Neural cell (in vitro differentiated cells): ENCODE measurements around the gene COMMD4. TPM values are rescaled to one million over a fixed set of nuclear protein-coding genes. Genes with fewer than 3 reads are reported as not detected.

Source experiments
- H2AFZ ChIP-seq: fragments of 200-600, 300-800 bp; sonication (generic), shearing (Covaris generic); 2 replicates; pipeline ENCODE4 v1.6.0; 2014; ENCODE audit warnings: low read depth, mild to moderate bottlenecking, antibody characterized with exemption, low read length, moderate library complexity
- H3F3A ChIP-seq: fragments of 200-600 bp; shearing (Covaris generic); 2 replicates; pipeline ENCODE4 v1.6.1; 2016; ENCODE audit warnings: mild to moderate bottlenecking, moderate library complexity, mixed read lengths, antibody characterized with exemption, low read length; ENCODE audit not compliant: insufficient read depth, poor library complexity, severe bottlenecking
- H3K27ac ChIP-seq: fragments of 200-600, 300-800 bp; sonication (generic), shearing (Covaris generic); 2 replicates; pipeline ENCODE4 v1.5.1; 2014; ENCODE audit warnings: mild to moderate bottlenecking, low read length, moderate library complexity
- H3K27me3 ChIP-seq: fragments of 300-800, 200-600 bp; sonication (generic), shearing (Covaris generic); 2 replicates; pipeline ENCODE4 v1.6.0; 2014; ENCODE audit warnings: mild to moderate bottlenecking, low read depth, low read length, moderate library complexity; ENCODE audit not compliant: insufficient read depth
- H3K36me3 ChIP-seq: fragments of 300-800, 200-600 bp; sonication (generic), shearing (Covaris generic); 2 replicates; pipeline ENCODE4 v1.5.1; 2014; ENCODE audit warnings: mild to moderate bottlenecking, antibody characterized with exemption, low read length, moderate library complexity; ENCODE audit not compliant: insufficient read depth
- H3K4me2 ChIP-seq: fragments of 300-800, 200-600 bp; sonication (generic), shearing (Covaris generic); 2 replicates; pipeline ENCODE4 v1.6.0; 2014; ENCODE audit warnings: mild to moderate bottlenecking, low read length
- H3K4me3 ChIP-seq: fragments of 300-800, 200-600 bp; sonication (generic), shearing (Covaris generic); 2 replicates; pipeline ENCODE4 v1.5.1; 2014; ENCODE audit warnings: mild to moderate bottlenecking, low read length, moderate library complexity
- H3K79me2 ChIP-seq: fragments of 200-600 bp; shearing (Covaris generic); replicated peaks from 2 replicates; pipeline ENCODE4 v1.6.0; 2014; ENCODE audit warnings: mild to moderate bottlenecking, low read length, moderate library complexity; ENCODE audit not compliant: insufficient read depth
- H3K9ac ChIP-seq: fragments of 300-800, 200-600 bp; sonication (generic), shearing (Covaris generic); 2 replicates; pipeline ENCODE4 v1.6.1; 2016; ENCODE audit warnings: mild to moderate bottlenecking, low read length, mixed read lengths
- H3K9me2 ChIP-seq: fragments of 200-600 bp; shearing (Covaris generic); 2 replicates; pipeline ENCODE4 v1.6.1; 2016; ENCODE audit warnings: mild to moderate bottlenecking, low read length, mixed read lengths; ENCODE audit not compliant: insufficient read depth
- H3K9me3 ChIP-seq: fragments of 200-600, 300-800 bp; sonication (generic), shearing (Covaris generic); 2 replicates; pipeline ENCODE4 v1.6.1; 2016; ENCODE audit warnings: mild to moderate bottlenecking, mixed run types, low read length, moderate library complexity, mixed read lengths
- H4K20me1 ChIP-seq: fragments of 200-600 bp; shearing (Covaris generic); 2 replicates; pipeline ENCODE4 v1.6.1; 2016; ENCODE audit warnings: mild to moderate bottlenecking, mixed run types; ENCODE audit not compliant: insufficient read depth
- EP300 ChIP-seq: fragments of 450-650 bp; conservative IDR thresholded peaks from 2 replicates; pipeline ENCODE4 v1.6.1; 2014; ENCODE audit warnings: antibody characterized with exemption, mild to moderate bottlenecking, moderate library complexity; ENCODE audit not compliant: poor library complexity, severe bottlenecking
- EZH2 ChIP-seq: fragments of 200-600, 300-800 bp; shearing (Covaris generic), sonication (generic); IDR thresholded peaks from 2 replicates; pipeline ENCODE4 v1.6.1; 2014; ENCODE audit warnings: antibody characterized with exemption, low read length, borderline replicate concordance, mild to moderate bottlenecking; ENCODE audit not compliant: insufficient read depth, poor library complexity, severe bottlenecking
- MXI1 ChIP-seq: fragments of 450-650 bp; conservative IDR thresholded peaks from 2 replicates; pipeline ENCODE4 v1.6.1; 2014; ENCODE audit warnings: antibody characterized with exemption, mild to moderate bottlenecking; ENCODE audit not compliant: poor library complexity, severe bottlenecking
- POLR2AphosphoS5 ChIP-seq: IDR thresholded peaks from 2 replicates; pipeline ENCODE4 v1.6.1; 2012
- RAD21 ChIP-seq: fragments of 450-650 bp; conservative IDR thresholded peaks from 2 replicates; pipeline ENCODE4 v1.6.1; 2014; ENCODE audit warnings: antibody characterized with exemption, mild to moderate bottlenecking, moderate library complexity
- SMC3 ChIP-seq: fragments of 450-650 bp; conservative IDR thresholded peaks from 2 replicates; pipeline ENCODE4 v1.6.1; 2014; ENCODE audit warnings: antibody characterized with exemption, mild to moderate bottlenecking, moderate library complexity; ENCODE audit not compliant: poor library complexity
- TAF1 ChIP-seq: IDR thresholded peaks from 2 replicates; pipeline ENCODE4 v1.6.1; 2012; ENCODE audit warnings: low read depth
- polyA plus RNA-seq: library from polyadenylated mRNA; depleted of rRNA; stranded (reverse); fragments of >200 nt; gene quantifications from 2 replicates; pipeline ENCODE4 v1.2.3, GENCODE V29; 2014
- TF ChIP-seq, protein P1 (sequence below): fragments of 450-650 bp; IDR thresholded peaks from 2 replicates; pipeline ENCODE4 v1.5.1; 2014; ENCODE audit warnings: antibody characterized with exemption, mild to moderate bottlenecking, moderate library complexity; ENCODE audit not compliant: poor library complexity, severe bottlenecking
- TF ChIP-seq, protein P2 (sequence below): IDR thresholded peaks from 2 replicates; pipeline ENCODE4 v1.6.1; 2012; ENCODE audit warnings: borderline replicate concordance

Gene COMMD4
- polyA plus RNA-seq, 1 donor from 2014 or later: 103 TPM

DNA sequence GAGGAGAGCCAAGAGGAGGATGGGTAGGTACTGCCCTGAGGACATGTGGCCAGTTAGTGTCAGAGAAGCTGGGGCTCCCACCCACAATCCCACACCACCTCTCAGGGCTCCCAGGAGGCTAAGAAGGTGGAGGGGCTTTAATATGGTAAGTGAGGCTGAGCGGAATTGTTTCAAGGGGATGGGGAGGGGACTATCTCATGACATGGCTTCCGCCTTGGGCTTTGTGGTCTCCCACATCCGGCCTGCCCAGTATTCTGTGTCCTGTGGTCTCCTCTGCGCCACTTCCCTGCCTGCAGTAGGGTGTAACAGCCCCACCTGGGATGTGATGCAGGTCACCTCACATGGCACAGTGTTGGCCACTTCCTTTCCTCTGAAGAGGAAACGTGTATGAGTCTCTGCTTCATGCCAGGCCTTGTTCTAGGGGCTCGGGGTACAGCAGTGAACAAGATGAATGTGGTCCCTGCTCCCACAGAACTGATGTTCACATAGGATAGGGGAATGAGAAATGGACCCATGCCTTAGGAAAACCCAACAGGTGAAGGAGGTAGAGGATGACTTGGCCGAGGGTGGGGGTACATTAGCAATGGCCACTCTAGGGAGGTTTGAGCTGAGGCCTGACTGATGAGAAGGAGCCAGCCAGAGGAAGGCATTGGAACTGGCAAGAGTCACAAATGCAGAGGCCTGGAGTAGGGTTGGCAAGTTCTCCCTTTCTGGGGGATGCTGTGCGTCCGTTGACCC is 14.2 kb downstream of the COMMD4 start:
- no peak for TF ChIP-seq MXI1
- TF ChIP-seq POLR2AphosphoS5: no peak
- TF ChIP-seq, protein P1, sequence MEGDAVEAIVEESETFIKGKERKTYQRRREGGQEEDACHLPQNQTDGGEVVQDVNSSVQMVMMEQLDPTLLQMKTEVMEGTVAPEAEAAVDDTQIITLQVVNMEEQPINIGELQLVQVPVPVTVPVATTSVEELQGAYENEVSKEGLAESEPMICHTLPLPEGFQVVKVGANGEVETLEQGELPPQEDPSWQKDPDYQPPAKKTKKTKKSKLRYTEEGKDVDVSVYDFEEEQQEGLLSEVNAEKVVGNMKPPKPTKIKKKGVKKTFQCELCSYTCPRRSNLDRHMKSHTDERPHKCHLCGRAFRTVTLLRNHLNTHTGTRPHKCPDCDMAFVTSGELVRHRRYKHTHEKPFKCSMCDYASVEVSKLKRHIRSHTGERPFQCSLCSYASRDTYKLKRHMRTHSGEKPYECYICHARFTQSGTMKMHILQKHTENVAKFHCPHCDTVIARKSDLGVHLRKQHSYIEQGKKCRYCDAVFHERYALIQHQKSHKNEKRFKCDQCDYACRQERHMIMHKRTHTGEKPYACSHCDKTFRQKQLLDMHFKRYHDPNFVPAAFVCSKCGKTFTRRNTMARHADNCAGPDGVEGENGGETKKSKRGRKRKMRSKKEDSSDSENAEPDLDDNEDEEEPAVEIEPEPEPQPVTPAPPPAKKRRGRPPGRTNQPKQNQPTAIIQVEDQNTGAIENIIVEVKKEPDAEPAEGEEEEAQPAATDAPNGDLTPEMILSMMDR: no peak
- no peak for TF ChIP-seq RAD21
- TF ChIP-seq EP300: no peak
- no peak for TF ChIP-seq TAF1
- TF ChIP-seq SMC3: no peak
- no peak for TF ChIP-seq EZH2
- TF ChIP-seq, protein P2, sequence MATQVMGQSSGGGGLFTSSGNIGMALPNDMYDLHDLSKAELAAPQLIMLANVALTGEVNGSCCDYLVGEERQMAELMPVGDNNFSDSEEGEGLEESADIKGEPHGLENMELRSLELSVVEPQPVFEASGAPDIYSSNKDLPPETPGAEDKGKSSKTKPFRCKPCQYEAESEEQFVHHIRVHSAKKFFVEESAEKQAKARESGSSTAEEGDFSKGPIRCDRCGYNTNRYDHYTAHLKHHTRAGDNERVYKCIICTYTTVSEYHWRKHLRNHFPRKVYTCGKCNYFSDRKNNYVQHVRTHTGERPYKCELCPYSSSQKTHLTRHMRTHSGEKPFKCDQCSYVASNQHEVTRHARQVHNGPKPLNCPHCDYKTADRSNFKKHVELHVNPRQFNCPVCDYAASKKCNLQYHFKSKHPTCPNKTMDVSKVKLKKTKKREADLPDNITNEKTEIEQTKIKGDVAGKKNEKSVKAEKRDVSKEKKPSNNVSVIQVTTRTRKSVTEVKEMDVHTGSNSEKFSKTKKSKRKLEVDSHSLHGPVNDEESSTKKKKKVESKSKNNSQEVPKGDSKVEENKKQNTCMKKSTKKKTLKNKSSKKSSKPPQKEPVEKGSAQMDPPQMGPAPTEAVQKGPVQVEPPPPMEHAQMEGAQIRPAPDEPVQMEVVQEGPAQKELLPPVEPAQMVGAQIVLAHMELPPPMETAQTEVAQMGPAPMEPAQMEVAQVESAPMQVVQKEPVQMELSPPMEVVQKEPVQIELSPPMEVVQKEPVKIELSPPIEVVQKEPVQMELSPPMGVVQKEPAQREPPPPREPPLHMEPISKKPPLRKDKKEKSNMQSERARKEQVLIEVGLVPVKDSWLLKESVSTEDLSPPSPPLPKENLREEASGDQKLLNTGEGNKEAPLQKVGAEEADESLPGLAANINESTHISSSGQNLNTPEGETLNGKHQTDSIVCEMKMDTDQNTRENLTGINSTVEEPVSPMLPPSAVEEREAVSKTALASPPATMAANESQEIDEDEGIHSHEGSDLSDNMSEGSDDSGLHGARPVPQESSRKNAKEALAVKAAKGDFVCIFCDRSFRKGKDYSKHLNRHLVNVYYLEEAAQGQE: no peak
- Histone ChIP-seq H3K9me2 (no peaks in the 10 kb centered on the region), H3K27me3 (peaks cover 25% of the 10 kb centered on the region), H3F3A (no peaks in the 10 kb centered on the region), H3K9me3 (no peaks in the 10 kb centered on the region), H3K27ac (no peak overlapping the region), H4K20me1 (no peaks in the 10 kb centered on the region), H3K4me3 (no peak overlapping the region), H3K79me2 (no peaks in the 10 kb centered on the region), H3K36me3 (no peaks in the 10 kb centered on the region), H3K4me2 (no peak overlapping the region), H2AFZ (no peak overlapping the region), H3K9ac (no peak overlapping the region)

DNA sequence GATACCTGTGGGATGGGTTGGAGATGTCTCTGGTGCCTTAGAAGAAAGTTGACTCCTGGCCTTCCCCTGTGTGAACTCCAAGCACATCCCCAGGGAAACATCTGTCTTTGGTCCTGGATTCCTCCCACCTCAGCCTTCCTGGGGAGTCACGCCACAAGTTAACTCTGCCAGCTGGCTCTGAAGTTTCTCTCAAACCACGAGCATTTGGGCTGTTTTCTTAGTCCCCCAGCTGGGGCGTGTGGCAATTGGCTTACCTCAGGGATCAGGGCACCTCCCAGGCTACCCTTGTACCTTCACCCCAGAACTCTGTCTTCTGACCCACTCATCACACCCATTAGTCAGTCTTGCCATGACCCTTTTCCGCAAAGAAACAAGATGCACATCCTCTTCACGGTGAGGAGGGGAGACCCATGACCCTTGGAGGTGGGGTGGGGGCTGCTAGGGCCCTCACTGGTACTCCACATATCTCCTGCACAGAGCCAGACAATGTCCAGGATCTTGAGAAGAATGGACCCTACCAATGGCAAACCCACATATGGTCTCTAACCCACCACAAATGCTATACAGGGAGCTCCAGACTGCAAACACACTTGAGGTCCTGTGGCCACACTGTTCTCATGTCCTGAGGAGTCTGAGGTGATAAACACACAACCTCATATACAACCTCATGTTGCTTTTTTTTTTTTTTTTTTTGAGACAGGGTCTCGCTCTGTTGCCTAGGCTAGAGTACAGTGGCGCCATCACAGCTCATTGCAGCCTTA is 14.9 kb downstream of the COMMD4 start:
- Histone ChIP-seq H3K27me3 (peaks cover 25% of the 10 kb centered on the region), H3K79me2 (no peaks in the 10 kb centered on the region), H2AFZ (no peak overlapping the region), H4K20me1 (no peaks in the 10 kb centered on the region), H3F3A (no peaks in the 10 kb centered on the region), H3K4me2 (no peak overlapping the region), H3K4me3 (no peak overlapping the region), H3K36me3 (no peaks in the 10 kb centered on the region), H3K9me2 (no peaks in the 10 kb centered on the region), H3K27ac (no peak overlapping the region), H3K9ac (no peak overlapping the region), H3K9me3 (no peaks in the 10 kb centered on the region)
- TF ChIP-seq SMC3 (no peak), MXI1 (no peak), RAD21 (no peak), EZH2 (no peak)
- TF ChIP-seq, protein P1: no peak
